MM.1S (cell line): Measurements from ENCODE around the gene TUBGCP3.
"Not testable (repeated sequence)": the region's sequence is repeated elsewhere in the genome, so short reads cannot be mapped to it uniquely, and the experiment has no call there.

Source experiments
- CTCF ChIP-seq: fragments of 300-600 bp; sonication (generic); IDR thresholded peaks from 2 replicates; pipeline ENCODE4 v1.5.1; 2016; ENCODE audit warnings: antibody characterized with exemption, low read length, mixed read lengths
- EZH2 ChIP-seq: fragments of 300-600 bp; sonication (generic); optimal IDR thresholded peaks from 2 replicates; pipeline ENCODE3; 2017; ENCODE audit warnings: low read depth, mild to moderate bottlenecking, antibody characterized with exemption, low read length, mixed read lengths

- TF ChIP-seq CTCF, EZH2: not testable (repeated sequence)
These were observed 39.7 kb upstream of the TUBGCP3 start for GRCh38 chr13:112627613-112628012.
